HPDE6-E6E7 (cell line): ENCODE data around the gene NCKIPSD.

Source experiments
- DNase-seq: peaks from one replicate; pipeline ENCODE4 v3.0.0; 2011; ENCODE audit warnings: missing footprints; ENCODE audit errors: extremely low spot score

NCKIPSD gene

DNA sequence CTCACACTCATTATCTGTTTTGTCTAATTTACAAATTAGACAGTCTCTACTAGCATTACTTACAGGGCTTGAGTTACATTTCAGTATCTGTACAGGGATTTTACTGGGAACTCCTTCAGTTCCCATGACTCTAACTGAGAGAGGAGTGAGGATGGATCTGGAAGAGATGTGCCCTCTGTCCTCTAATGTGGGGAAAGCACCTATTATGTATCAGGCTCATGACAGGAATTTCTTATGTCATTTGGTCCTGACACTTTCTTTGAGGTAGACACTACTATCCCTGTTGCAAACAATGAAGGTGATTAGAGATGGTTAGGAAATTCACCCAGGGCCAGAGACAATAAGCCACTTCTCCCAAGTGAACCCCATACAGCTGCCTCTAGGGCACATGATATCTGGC lies 10.9 kb upstream of the NCKIPSD start:
- DNase-seq, result no peak

- DNase-seq, result no peak
These were observed 10.4 kb upstream of the NCKIPSD start for GRCh38 chr3:48696156-48696555.

GRCh38 chr3:48695393-48695753 lies 9.7 kb upstream of the NCKIPSD start:
- no peak for DNase-seq

DNA sequence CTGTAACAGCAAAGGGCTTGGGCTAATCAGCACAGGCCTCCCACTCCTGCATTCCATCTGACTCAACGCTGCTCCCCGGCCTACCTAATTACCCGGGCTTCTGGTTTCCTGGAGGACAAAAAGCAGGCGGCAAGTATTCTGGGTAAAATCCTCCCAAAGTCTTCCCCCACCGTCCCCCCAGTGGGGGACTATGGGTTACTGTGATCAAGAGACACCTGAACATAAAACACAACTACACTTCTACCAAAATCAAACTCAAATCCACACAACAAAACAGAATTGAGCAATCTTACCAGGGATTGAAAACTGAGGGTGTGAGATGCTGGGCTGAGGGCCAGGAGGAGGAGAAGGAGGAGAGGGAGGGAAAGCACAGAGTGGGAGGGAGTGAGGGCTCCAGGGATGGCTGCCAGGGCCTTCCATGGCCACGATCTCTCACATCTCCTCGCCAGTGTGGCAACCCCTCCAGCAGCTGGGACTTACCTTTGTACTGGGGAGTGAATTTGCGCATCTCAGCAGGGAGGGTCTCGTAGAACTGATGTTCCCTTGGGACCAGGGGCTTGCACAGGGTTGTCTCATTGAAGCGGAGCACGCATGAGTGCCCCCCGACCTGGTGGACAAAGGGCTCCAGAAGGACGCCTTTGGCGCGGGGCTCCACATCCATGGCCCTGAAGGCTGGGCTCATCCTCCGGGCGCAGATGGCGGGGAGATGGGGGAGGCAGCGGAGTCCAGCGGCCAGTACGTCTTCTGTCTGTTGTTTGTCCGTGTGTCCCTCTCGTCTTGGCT lies 9.1 kb upstream of the NCKIPSD start:
- peak; percentile 41 for DNase-seq

GRCh38 chr3:48693826-48694225 lies 8.1 kb upstream of the NCKIPSD start:
- no peak for DNase-seq

DNA sequence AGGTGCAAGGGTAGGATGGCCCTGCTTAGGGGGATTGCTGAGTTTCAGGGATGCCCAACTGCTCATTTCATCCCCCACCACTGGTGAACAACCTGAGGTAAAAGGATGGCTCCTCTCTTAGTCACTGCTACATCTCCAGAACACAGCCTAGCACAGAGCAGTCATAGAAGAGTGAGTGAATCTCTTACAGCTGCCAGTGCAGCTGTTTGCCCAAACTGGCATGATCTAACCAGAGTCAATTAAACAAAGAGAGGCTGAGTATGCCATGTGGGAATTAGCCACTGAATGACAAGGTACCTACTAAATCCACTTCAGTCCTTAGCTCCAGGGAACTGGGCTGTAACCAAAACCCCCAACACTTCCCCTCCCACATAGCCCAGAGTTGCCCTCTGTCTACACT lies 6.8 kb upstream of the NCKIPSD start:
- no peak for DNase-seq

DNA sequence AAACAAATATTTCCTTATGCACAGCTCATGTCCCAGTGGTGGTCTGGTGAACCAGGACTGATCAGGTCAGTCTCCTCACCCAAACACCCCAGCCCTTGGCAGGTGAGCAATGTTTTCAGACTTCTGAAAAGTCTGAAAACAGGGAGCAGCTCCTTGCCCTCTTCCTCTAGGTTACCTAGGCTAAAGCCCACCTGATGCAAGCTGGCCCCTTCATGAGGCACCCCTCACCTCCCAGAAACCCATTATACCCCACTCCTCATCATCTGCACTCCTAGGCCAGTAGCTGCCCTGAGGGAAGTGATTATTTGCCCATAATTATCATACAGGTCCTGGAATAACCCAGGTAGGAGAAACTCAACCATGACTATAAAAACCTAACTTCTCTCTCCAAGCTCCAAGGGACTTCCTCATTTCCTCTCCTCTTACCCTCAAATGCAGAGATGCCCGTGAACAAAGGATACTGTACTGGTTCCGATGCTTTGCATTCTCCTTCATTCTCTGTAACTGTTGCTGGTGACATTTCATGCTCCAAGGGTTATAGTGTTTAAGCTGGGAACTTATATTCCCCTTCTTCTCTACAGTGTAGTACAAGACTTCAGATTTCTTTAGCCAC lies 5.2 kb upstream of the NCKIPSD start:
- DNase-seq, result no peak

DNA sequence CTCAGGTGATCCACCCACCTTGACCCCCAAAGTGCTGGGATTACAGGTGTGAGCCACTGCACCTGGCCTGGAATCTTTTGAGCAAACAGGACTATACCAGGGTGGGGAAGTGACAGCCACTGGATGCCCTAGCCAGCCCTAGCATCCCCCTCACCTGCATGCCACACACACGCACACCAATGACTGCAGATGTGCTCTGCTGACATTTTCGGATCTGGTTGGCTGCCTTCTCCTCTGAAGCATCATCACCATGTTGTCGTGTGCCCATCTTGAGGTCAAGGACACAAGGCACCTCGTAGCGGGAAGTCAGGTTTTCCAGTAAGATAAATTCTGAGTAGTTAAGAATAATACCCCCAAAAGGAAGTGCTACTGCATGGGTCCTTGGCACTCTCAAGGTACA lies 3.7 kb upstream of the NCKIPSD start:
- no peak for DNase-seq

GRCh38 chr3:48688737-48689075 lies 3.0 kb upstream of the NCKIPSD start:
- DNase-seq, result no peak

GRCh38 chr3:48688032-48688736 lies 2.5 kb upstream of the NCKIPSD start:
- DNase-seq, result no peak

DNA sequence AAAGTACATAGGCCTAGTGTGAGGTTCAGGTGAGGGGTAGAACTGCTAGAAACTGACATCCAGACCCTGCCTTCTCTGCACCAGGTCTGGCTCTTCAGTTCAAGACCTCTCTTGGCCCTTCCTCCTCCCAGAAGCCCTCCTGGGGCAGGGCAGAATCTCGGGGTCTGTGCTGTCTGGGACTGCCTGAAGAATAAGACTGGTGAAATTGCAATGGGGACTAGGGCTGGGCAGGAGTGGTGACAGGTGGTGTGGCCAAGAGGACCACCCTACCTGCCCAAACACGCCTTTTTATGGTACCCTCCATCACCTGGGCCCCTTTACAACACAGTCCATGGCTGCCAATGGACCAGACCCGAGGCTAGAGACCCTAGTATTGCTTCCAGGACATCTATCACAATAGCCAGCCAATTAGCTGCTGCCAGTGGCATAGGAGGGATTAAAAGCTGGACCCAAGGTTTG lies 1.5 kb upstream of the NCKIPSD start:
- no peak for DNase-seq

DNA sequence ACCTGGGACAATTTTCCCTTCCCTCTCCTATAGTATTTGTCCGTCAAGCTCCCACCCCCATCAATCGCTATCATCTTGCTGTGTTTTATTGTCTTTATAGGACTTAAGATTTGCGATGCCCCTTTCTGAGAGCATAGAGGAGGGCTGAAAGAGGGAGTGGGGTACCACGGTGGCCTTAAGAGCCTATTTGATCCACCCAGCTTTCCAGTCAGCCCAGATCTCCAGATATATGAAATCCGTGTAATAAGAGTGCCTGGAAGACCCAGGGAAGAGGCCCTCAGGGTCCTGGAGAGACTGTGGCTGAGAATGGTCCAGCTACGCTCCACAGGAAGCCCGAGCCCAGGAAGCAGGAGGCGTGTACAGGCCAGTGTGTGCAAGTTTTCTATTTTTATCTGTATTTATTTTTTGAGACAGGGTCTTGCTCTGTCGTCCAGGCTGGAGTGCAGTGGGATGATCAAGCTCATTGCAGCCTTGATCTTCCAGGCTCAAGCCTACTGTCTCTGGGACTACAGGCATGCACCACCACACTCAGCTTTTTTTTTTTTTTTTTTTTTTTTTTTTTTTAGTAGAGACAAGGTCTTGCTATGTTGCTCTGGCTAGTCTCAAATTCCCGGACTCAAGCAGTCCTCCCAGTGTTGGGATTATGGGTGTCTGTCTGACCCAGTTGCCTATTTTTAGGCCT lies 964 bp upstream of the NCKIPSD start:
- no peak for DNase-seq

DNA sequence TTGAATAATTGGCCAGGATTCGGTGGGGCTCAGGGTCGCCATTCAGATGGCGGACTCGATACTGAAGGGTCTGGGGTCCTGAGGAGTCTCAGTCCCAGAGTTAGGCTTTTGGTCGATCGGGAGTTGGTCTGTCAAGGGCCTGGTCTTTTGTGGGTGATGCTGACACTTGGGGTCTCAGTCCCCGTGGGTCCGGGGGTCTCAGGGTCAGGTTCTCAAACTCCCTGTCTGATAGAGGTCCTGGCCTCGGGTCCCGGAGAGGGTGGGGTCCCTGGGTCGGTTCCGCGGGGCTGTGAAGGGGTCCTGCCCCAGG lies 467 bp downstream of the NCKIPSD start:
- DNase-seq, result no peak

GRCh38 chr3:48684480-48685143 lies 1.1 kb downstream of the NCKIPSD start:
- DNase-seq, result no peak

GRCh38 chr3:48684054-48684349 lies 1.7 kb downstream of the NCKIPSD start:
- DNase-seq, result no peak

DNA sequence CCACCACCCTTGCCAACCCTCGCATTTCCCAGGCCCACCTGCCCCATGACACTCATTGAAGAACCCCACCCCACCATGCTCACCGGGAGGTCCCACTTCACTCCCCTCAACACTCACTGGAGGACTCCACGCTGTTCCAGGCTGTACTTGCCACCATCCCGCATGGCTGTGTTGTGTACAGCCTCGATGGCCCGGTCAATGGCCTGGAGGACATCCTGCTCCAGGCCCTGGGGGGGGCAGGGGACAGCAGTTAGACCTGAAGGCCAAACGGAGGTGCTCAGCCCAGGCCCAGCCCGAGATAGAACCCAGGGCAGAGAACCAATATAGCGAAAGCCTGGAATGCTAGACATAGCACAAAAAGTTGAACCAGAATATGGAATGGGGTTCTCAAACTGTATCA lies 2.9 kb downstream of the NCKIPSD start:
- no peak for DNase-seq

DNA sequence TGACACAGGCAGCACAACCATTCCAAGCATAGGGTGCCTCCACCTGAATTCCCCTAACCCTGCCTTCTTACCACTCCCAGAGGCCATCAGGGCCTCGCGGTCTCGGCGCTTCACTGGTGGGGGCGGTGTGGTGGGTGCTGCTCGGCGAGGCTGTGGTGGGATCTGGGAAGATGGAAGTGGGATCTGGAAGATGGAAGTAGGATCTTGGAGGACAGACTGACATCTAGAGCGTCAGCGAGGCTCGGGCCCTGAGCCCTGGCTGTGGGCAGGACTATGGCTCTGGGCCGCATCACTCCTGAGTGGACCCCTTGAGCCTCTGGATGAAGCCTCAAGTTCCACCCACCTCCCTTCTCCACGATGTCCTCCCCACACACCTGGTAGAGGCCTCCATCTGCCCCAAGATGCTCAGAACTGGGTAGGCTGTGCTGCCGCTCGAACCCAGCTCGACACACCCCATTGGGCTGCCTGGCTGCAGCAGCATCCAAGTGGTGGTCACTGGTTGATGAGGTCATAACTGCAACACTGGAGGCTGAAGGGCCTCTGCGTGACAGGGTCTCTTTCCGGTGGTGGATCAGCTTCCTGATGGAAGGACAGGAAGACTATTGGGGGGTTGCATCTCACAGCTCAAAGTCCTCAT lies 3.6 kb downstream of the NCKIPSD start:
- no peak for DNase-seq

- no peak for DNase-seq
These were observed 4.2 kb downstream of the NCKIPSD start for GRCh38 chr3:48681541-48681880.

DNA sequence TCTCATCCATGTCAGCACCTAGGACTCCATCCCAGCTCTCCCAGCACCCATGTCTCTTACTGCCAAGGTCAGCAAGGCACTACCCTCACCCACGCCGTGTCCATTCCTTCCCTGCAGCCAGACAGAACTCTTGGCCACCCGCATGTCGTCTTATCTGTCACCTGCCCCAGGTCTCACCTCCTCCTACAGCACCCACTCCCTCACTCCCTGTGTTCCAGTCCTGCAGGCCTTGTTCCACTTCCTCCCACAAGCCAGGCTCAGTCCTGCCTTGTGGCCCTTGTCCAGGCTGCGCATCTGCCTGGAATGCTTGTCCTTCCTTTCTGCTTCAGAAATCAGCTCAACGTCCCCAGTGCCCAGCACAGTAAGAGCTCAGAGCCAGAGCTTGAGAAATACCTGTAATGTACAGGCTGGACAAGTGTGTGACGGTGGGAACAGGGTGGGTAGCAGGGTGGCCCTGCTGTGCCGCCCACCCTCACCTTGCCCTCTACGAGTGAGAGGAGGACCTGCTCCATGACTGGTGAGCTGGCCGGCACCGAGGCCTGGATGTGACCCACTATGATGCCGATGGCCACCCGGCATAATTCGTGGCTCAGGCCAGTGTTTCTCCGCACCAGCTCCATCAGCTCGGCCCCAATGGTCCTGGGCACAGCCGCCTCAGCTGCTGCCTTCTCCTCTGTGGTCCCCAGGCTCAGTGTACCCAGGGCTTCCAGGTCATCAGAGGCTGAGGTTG lies 4.7 kb downstream of the NCKIPSD start:
- DNase-seq, result no peak

- no peak for DNase-seq
These were observed 6.0 kb downstream of the NCKIPSD start for GRCh38 chr3:48679411-48680391.
